HepG2 (cell line): Measurements from ENCODE around the gene GPC6. TPM values are rescaled to one million over a fixed set of nuclear protein-coding genes. Genes with fewer than 3 reads are reported as not detected.

ENCODE experiments used
- ATAC-seq: fragments of 200-7000 bp; cut with Tn5 transposase; 3 replicates; pipeline ENCODE4 v1.9.1; 2020; ENCODE audit warnings: mild to moderate bottlenecking, moderate library complexity
- BruUV-seq: library from RNA; stranded (reverse); fragments of 400-500 nt; replicated peaks from 2 replicates; lab custom pipeline; 2021; lab: Mats Ljungman, UMichigan
- CTCF ChIA-PET: fragments of 300-600 bp; formaldehyde crosslinking; extraction: SDS; loops from one replicate; lab custom pipeline; 2021; ENCODE audit warnings: low total read pairs, inconsistent platforms, low intra/inter-chr PET ratio; lab: Yijun Ruan, JAX
- POLR2A ChIA-PET: fragments of 350-600 bp; sonication (Branson Sonifier 250); formaldehyde crosslinking; loops from one replicate; lab custom pipeline; 2020; ENCODE audit warnings: antibody characterized with exemption, inconsistent platforms; lab: Yijun Ruan, JAX
- DNase-seq: peaks from one replicate; pipeline ENCODE4 v3.0.0-alpha.2; 2015; ENCODE audit warnings: low spot score
- FAIRE-seq: peaks from 3 replicates; lab custom pipeline; 2011; peaks lifted over from hg19 to GRCh38; lab: Jason Lieb, UNC
- H2AFZ ChIP-seq: one replicate; pipeline ENCODE4 v1.6.1; 2011; ENCODE audit warnings: low read length, inconsistent platforms
- H3K27ac ChIP-seq: fragments of 300-600 bp; 3 replicates; pipeline ENCODE4 v1.8.0; 2011; ENCODE audit warnings: mixed run types, mild to moderate bottlenecking, mixed read lengths, low read length, inconsistent platforms; ENCODE audit not compliant: insufficient read depth; ENCODE audit errors: extremely low read length
- H3K27me3 ChIP-seq, 2 experiments: fragments of 200-600 bp in 1 of 2; 2 replicates in 1 of 2; 3 replicates in 1 of 2; pipeline versions ENCODE4 v1.6.0 to v1.8.0; 2011; ENCODE audit warnings: low read length in 2 of 2, mild to moderate bottlenecking in 2 of 2, moderate library complexity in 2 of 2, inconsistent platforms in 1 of 2; ENCODE audit not compliant: insufficient read depth in 2 of 2, control insufficient read depth in 1 of 2
- H3K36me3 ChIP-seq, 2 experiments: fragments of 200-600 bp in 1 of 2; replicated peaks in 1 of 2; 2 replicates in 1 of 2; 3 replicates in 1 of 2; pipeline versions ENCODE4 v1.5.1 to v1.8.0; 2011; ENCODE audit warnings: low read length in 2 of 2, inconsistent platforms in 1 of 2; ENCODE audit not compliant: insufficient read depth in 2 of 2, control insufficient read depth in 1 of 2
- H3K4me1 ChIP-seq: 2 replicates; pipeline ENCODE4 v1.5.1; 2012; ENCODE audit warnings: low read length, inconsistent platforms; ENCODE audit not compliant: insufficient read depth
- H3K4me2 ChIP-seq: 2 replicates; pipeline ENCODE4 v1.6.0; 2011; ENCODE audit warnings: low read depth, low read length, inconsistent platforms
- H3K4me3 ChIP-seq, 3 experiments: fragments of 200-600 bp in 1 of 3; sonication (generic), shearing (Covaris generic) in 1 of 3; replicated peaks in 1 of 3; 2 replicates each; pipeline ENCODE4 v1.5.1; 2011 to 2016; ENCODE audit warnings: low read length in 3 of 3, inconsistent platforms in 2 of 3, low read depth in 2 of 3, mild to moderate bottlenecking in 2 of 3, control low read depth in 1 of 3, mixed read lengths in 1 of 3; ENCODE audit not compliant: insufficient read depth in 1 of 3
- H3K79me2 ChIP-seq: one replicate; pipeline ENCODE4 v1.6.1; 2011; ENCODE audit warnings: low read length, inconsistent platforms; ENCODE audit not compliant: insufficient read depth
- H3K9ac ChIP-seq: 2 replicates; pipeline ENCODE4 v1.6.0; 2011; ENCODE audit warnings: mild to moderate bottlenecking, low read depth, low read length, inconsistent platforms; ENCODE audit not compliant: insufficient read depth
- H3K9me3 ChIP-seq: 2 replicates; pipeline ENCODE4 v1.5.1; 2012; ENCODE audit warnings: mild to moderate bottlenecking, low read length
- H4K20me1 ChIP-seq: 2 replicates; pipeline ENCODE4 v1.6.0; 2011; ENCODE audit warnings: inconsistent platforms, mild to moderate bottlenecking, low read length, moderate library complexity; ENCODE audit not compliant: insufficient read depth
- ADNP ChIP-seq: sonication (generic); formaldehyde crosslinking; IDR thresholded peaks from 2 replicates; pipeline ENCODE4 v1.4.0; 2020; ENCODE audit warnings: missing genetic modification reagents
- EZH2 ChIP-seq: conservative IDR thresholded peaks from 2 replicates; pipeline ENCODE4 v1.6.1; 2012; ENCODE audit warnings: mild to moderate bottlenecking, low read depth, low read length, moderate library complexity
- HDAC1 ChIP-seq: sonication (generic); formaldehyde crosslinking; IDR thresholded peaks from 2 replicates; pipeline ENCODE4 v1.5.1; 2020; ENCODE audit warnings: mild to moderate bottlenecking, missing genetic modification reagents
- ISL2 ChIP-seq: sonication (generic); formaldehyde crosslinking; IDR thresholded peaks from 2 replicates; pipeline ENCODE4 v1.5.0; 2020; ENCODE audit warnings: missing genetic modification reagents
- JUN ChIP-seq: sonication (generic); formaldehyde crosslinking; IDR thresholded peaks from 2 replicates; pipeline ENCODE4 v1.4.0; 2020; ENCODE audit warnings: mild to moderate bottlenecking, missing genetic modification reagents
- MZF1 ChIP-seq: sonication (generic); formaldehyde crosslinking; IDR thresholded peaks from 2 replicates; pipeline ENCODE4 v1.8.1; 2023; ENCODE audit warnings: mild to moderate bottlenecking, missing genetic modification reagents, borderline replicate concordance
- NFKBIZ ChIP-seq: IDR thresholded peaks from 2 replicates; pipeline ENCODE4 v1.6.1; 2018; ENCODE audit warnings: missing genetic modification reagents, missing compliant biosample characterization
- PHF20 ChIP-seq: sonication (generic); formaldehyde crosslinking; IDR thresholded peaks from 2 replicates; pipeline ENCODE4 v1.5.0; 2020; ENCODE audit warnings: mild to moderate bottlenecking, missing genetic modification reagents
- RNF2 ChIP-seq: fragments of 450-650 bp; conservative IDR thresholded peaks from 2 replicates; pipeline ENCODE4 v1.6.1; 2016; ENCODE audit warnings: low read depth
- RXRB ChIP-seq: IDR thresholded peaks from 2 replicates; pipeline ENCODE4 v1.6.1; 2016; ENCODE audit warnings: borderline replicate concordance, missing genetic modification reagents, missing compliant biosample characterization
- SAP130 ChIP-seq: IDR thresholded peaks from 2 replicates; pipeline ENCODE4 v1.6.1; 2016; ENCODE audit warnings: low read depth
- SIX1 ChIP-seq: sonication (generic); formaldehyde crosslinking; IDR thresholded peaks from 2 replicates; pipeline ENCODE4 v1.4.0; 2020; ENCODE audit warnings: missing genetic modification reagents, borderline replicate concordance
- TRIM24 ChIP-seq: sonication (generic); formaldehyde crosslinking; IDR thresholded peaks from 2 replicates; pipeline ENCODE4 v1.8.0; 2022; ENCODE audit warnings: mild to moderate bottlenecking, missing genetic modification reagents
- ZNF264 ChIP-seq: sonication (generic); formaldehyde crosslinking; IDR thresholded peaks from 2 replicates; pipeline ENCODE4 v1.4.0; 2020; ENCODE audit warnings: missing genetic modification reagents
- ZNF317 ChIP-seq: sonication (generic); formaldehyde crosslinking; IDR thresholded peaks from 2 replicates; pipeline ENCODE4 v1.5.0; 2020; ENCODE audit warnings: mild to moderate bottlenecking, missing genetic modification reagents
- ZNF414 ChIP-seq: sonication (generic); formaldehyde crosslinking; IDR thresholded peaks from 2 replicates; pipeline ENCODE4 v1.5.0; 2020; ENCODE audit warnings: missing genetic modification reagents
- ZNF496 ChIP-seq: sonication (generic); formaldehyde crosslinking; IDR thresholded peaks from 2 replicates; pipeline ENCODE4 v1.8.1; 2023; ENCODE audit warnings: mild to moderate bottlenecking, moderate library complexity, missing genetic modification reagents; ENCODE audit not compliant: insufficient replicate concordance
- ZNF501 ChIP-seq: sonication (generic); formaldehyde crosslinking; IDR thresholded peaks from 2 replicates; pipeline ENCODE4 v1.5.1; 2020; ENCODE audit warnings: mild to moderate bottlenecking, moderate library complexity, missing genetic modification reagents
- ZNF703 ChIP-seq: sonication (generic); formaldehyde crosslinking; IDR thresholded peaks from 2 replicates; pipeline ENCODE4 v1.5.1; 2020; ENCODE audit warnings: missing genetic modification reagents, mild to moderate bottlenecking, moderate library complexity, borderline replicate concordance
- ZNF761 ChIP-seq: sonication (generic); formaldehyde crosslinking; conservative IDR thresholded peaks from 2 replicates; pipeline ENCODE4 v1.4.0; 2020; ENCODE audit warnings: mild to moderate bottlenecking, missing genetic modification reagents
- ZNF768 ChIP-seq: sonication (generic); formaldehyde crosslinking; IDR thresholded peaks from 2 replicates; pipeline ENCODE4 v1.4.0; 2020; ENCODE audit warnings: missing genetic modification reagents
- ZNF782 ChIP-seq: sonication (generic); formaldehyde crosslinking; IDR thresholded peaks from 2 replicates; pipeline ENCODE4 v1.4.0; 2020; ENCODE audit warnings: missing genetic modification reagents, mild to moderate bottlenecking, borderline replicate concordance
- ZSCAN21 ChIP-seq: sonication (generic); formaldehyde crosslinking; IDR thresholded peaks from 2 replicates; pipeline ENCODE4 v1.8.0; 2022; ENCODE audit warnings: mild to moderate bottlenecking, missing genetic modification reagents, moderate library complexity, borderline replicate concordance
- ZSCAN22 ChIP-seq: sonication (generic); formaldehyde crosslinking; IDR thresholded peaks from 2 replicates; pipeline ENCODE4 v1.4.0; 2020; ENCODE audit warnings: mild to moderate bottlenecking, missing genetic modification reagents
- WGBS: methylation state at CpG from one replicate; pipeline ENCODE4 v1.1.6; 2017; ENCODE audit warnings: low lambda C conversion rate; 5-methylcytosine and 5-hydroxymethylcytosine counted together
- in situ Hi-C: cut with HindIII; loops from 2 replicates; pipeline ENCODE4 v1.10.0; 2017; ENCODE audit warnings: low pct_unique_long_range_greater_than_20kb; ENCODE audit not compliant: extremely low pct_ligation_motif_present
- intact Hi-C: fragments of 100-400 bp; cut with micrococcal nuclease; formaldehyde crosslinking; loops from one replicate; pipeline ENCODE4 v1.10.0; 2022; ENCODE audit not compliant: unreplicated experiment
- polyA plus RNA-seq, 8 experiments: library from polyadenylated mRNA; depleted of rRNA in 3 of 8; stranded (reverse) in 7 of 8; unstranded in 1 of 8; fragments of >200 nt; fragmentation: Illumina TruSeq in 4 of 8; extraction: Trizol in 4 of 8; gene quantifications; 2 replicates each; pipeline versions ENCODE4 v1.2.1 to v1.2.3, GENCODE V29; 2011 to 2016; ENCODE audit warnings: low read depth in 4 of 8, missing spikeins in 1 of 8, mixed read lengths in 1 of 8; ENCODE audit not compliant: insufficient read depth in 1 of 8
- total RNA-seq, 5 experiments: library from RNA; depleted of rRNA; stranded (reverse); fragments of >200 nt; fragmentation: Illumina TruSeq; extraction: Trizol; gene quantifications; 2 replicates each; pipeline ENCODE4 v1.2.3, GENCODE V29; 2016; ENCODE audit warnings: low read depth in 1 of 5

The GPC6 gene
- total and polyA plus RNA-seq, 2 of the 13 experiments (the other 11 are each of a cell fraction or from before 2014, with no cell fraction given) = 24.5 to 33.9 TPM

DNA sequence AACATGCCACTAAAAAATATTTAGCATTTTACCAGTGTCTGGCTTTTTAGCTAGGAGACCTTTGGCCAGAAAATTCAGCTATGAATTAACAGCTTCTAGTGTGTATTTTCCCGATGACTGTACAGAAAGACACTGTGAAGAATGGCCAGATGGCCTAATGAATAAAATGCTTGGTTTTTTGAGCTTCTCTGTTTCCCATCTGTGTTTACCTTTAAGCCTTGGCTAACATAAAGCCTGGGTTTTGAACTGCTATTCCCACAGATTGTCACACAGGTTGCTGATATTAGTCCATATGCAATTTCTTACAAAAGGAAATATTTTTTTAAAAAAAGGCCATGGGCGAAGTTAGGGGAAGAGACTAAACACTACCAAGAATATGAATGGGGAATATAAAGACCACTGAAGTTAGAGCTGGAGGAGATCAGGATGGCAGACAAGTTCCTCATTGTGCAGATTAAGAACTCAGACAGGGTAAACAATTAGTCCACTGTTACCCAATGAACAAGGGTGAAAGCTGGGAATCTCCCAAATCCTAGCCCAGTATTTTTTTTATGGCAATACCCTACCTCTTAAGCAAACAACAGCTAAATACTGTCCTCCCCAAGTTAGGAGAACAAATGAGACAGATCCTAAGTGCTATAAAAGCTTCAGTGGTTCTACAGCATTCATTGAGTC, 1157.8 kb downstream of the GPC6 start:
- no TSS peak for BruUV-seq

DNA sequence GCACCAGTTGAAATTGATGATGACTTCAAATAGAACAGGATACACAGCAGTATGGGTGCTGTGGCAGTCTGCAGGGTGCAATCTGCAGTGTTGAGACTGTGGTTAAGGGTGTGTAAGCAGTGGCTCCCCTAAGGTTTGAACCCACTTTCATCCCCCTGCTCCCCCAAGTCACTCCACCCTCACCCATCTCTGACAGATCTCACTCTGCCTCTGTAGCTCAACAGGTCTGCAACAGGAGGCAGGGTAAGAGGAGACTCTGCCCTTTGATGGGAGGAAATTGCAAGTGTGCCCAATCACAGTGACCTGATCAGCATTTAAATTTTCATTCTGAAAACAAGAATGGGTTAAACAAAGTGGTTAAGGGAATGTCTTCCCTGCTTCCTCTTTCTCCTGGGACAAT, 1160.4 kb downstream of the GPC6 start:
- Histone ChIP-seq H3K4me3 (no peak overlapping the region), H2AFZ (no peak overlapping the region), H3K27me3 (no peaks in the 10 kb centered on the region), H3K36me3 (no peaks in the 10 kb centered on the region), H4K20me1 (no peaks in the 10 kb centered on the region), H3K79me2 (no peaks in the 10 kb centered on the region), H3K4me1 (0 out of 2 replicates have a peak, but pooled peaks cover 6% of the 10 kb centered on the region), H3K27ac (no peak overlapping the region), H3K9ac (no peak overlapping the region), H3K9me3 (no peaks in the 10 kb centered on the region), H3K4me2 (no peak overlapping the region)
- intact Hi-C loops = no loop called here
- no peak for FAIRE-seq
- in situ Hi-C loops = no loop called here
- POLR2A ChIA-PET = no interaction called here
- BruUV-seq = no TSS peak
- DNase-seq = no peak
- CTCF ChIA-PET = no interaction called here
- ATAC-seq = no peak
- no peak for TF ChIP-seq ZNF768 (CRISPR knock-in tag)
- no peak for TF ChIP-seq ZNF703 (CRISPR knock-in tag)
- no peak for TF ChIP-seq MZF1 (CRISPR knock-in tag)
- TF ChIP-seq ZNF414 (CRISPR knock-in tag) = no peak
- no peak for TF ChIP-seq PHF20
- TF ChIP-seq RXRB (CRISPR knock-in tag) = no peak

More for the DNA sequence above, 1157.8 kb downstream of the GPC6 start:
- CTCF ChIA-PET = no interaction called here
- no peak overlapping the region for H3K9ac ChIP-seq
- TF ChIP-seq ZNF782 (CRISPR knock-in tag) (no peak), ZNF761 (CRISPR knock-in tag) (no peak), ZNF703 (CRISPR knock-in tag) (no peak), HDAC1 (CRISPR knock-in tag) (no peak), NFKBIZ (CRISPR knock-in tag) (no peak), ADNP (no peak), ZNF501 (CRISPR knock-in tag) (no peak), RNF2 (no peak), ZNF317 (CRISPR knock-in tag) (no peak), SAP130 (no peak), ZSCAN21 (no peak), ZNF264 (CRISPR knock-in tag) (no peak), ZNF496 (CRISPR knock-in tag) (no peak), EZH2 (no peak), TRIM24 (CRISPR knock-in tag) (no peak), SIX1 (CRISPR knock-in tag) (no peak), JUN (CRISPR knock-in tag) (no peak), ISL2 (CRISPR knock-in tag) (no peak), ZSCAN22 (CRISPR knock-in tag) (no peak)
- TF ChIP-seq, all 625 proteins: peak for 0
- no peaks in the 10 kb centered on the region for H3K79me2 ChIP-seq
- ATAC-seq (no peak), FAIRE-seq (no peak), DNase-seq (no peak)
- in situ Hi-C loops = no loop called here
- H3K4me3 ChIP-seq = no peak overlapping the region
- 0 out of 2 replicates have a peak, but pooled peaks cover 6% of the 10 kb centered on the region for H3K4me1 ChIP-seq
- H3K36me3 ChIP-seq = no peaks in the 10 kb centered on the region
- WGBS = 71% methylated on average over 2 of the region's 2 CpGs
- no peaks in the 10 kb centered on the region for H3K9me3 ChIP-seq
- H3K27ac ChIP-seq = no peak overlapping the region
- intact Hi-C loops = no loop called here
- POLR2A ChIA-PET = no interaction called here
- H4K20me1 ChIP-seq = no peaks in the 10 kb centered on the region
- H3K4me2 ChIP-seq = no peak overlapping the region
- H2AFZ ChIP-seq = no peak overlapping the region
- H3K27me3 ChIP-seq = no peaks in the 10 kb centered on the region
